Activated naive CD4-positive, alpha-beta T cell treated with anti-CD3 and anti-CD28 coated beads, Interleukin-2, amount 50 U/mL, for 24 hours (primary cell): ENCODE results near the gene WIPI1.
"Not testable (repeated sequence)": the region's sequence is repeated elsewhere in the genome, so short reads cannot be mapped to it uniquely, and the experiment has no call there.

ENCODE experiments used
- H3K27ac Mint-ChIP-seq: one replicate; pipeline ENCODE4 v1.8.0; 2021; ENCODE audit warnings: mild to moderate bottlenecking, mixed read lengths
- H3K27me3 Mint-ChIP-seq: one replicate; pipeline ENCODE4 v1.8.0; 2021; ENCODE audit warnings: mixed read lengths
- H3K36me3 Mint-ChIP-seq: one replicate; pipeline ENCODE4 v1.8.0; 2021; ENCODE audit warnings: mixed read lengths
- H3K4me1 Mint-ChIP-seq: one replicate; pipeline ENCODE4 v1.8.0; 2021; ENCODE audit warnings: mixed read lengths
- H3K4me3 Mint-ChIP-seq: one replicate; pipeline ENCODE4 v1.8.0; 2021; ENCODE audit warnings: mild to moderate bottlenecking, mixed read lengths
- H3K9me3 Mint-ChIP-seq: one replicate; pipeline ENCODE4 v1.8.0; 2021; ENCODE audit warnings: mixed read lengths

WIPI1 gene

GRCh38 chr17:68378268-68379176, 78.8 kb downstream of the WIPI1 start:
- H3K4me1 Mint-ChIP-seq, result peaks cover 15% of the 10 kb centered on the region
- no peaks in the 10 kb centered on the region for H3K9me3 Mint-ChIP-seq
- H3K27me3 Mint-ChIP-seq, result no peaks in the 10 kb centered on the region
- no peak overlapping the region for H3K27ac Mint-ChIP-seq
- peaks cover 2% of the 10 kb centered on the region for H3K36me3 Mint-ChIP-seq
- H3K4me3 Mint-ChIP-seq, result no peak overlapping the region

GRCh38 chr17:68377771-68378267, 79.5 kb downstream of the WIPI1 start:
- Mint-ChIP-seq H3K4me3 (no peak overlapping the region), H3K27ac (no peak overlapping the region), H3K9me3 (no peaks in the 10 kb centered on the region), H3K27me3 (no peaks in the 10 kb centered on the region), H3K4me1 (peaks cover 7% of the 10 kb centered on the region), H3K36me3 (peaks cover 2% of the 10 kb centered on the region)

- H3K27ac Mint-ChIP-seq, H3K36me3 Mint-ChIP-seq, H3K4me1 Mint-ChIP-seq, H3K9me3 Mint-ChIP-seq, H3K27me3 Mint-ChIP-seq, H3K4me3 Mint-ChIP-seq: not testable (repeated sequence)
Measured at GRCh38 chr17:68376178-68376577, 81.1 kb downstream of the WIPI1 start.

GRCh38 chr17:68375566-68375965, 81.7 kb downstream of the WIPI1 start:
- Mint-ChIP-seq H3K36me3 (peaks cover 11% of the 10 kb centered on the region), H3K27me3 (no peaks in the 10 kb centered on the region), H3K27ac (no peak overlapping the region), H3K4me3 (no peak overlapping the region), H3K4me1 (no peaks in the 10 kb centered on the region), H3K9me3 (no peaks in the 10 kb centered on the region)
